HPDE6-E6E7 (cell line): ENCODE data around the gene C2orf69.

Experiments
- DNase-seq: peaks from one replicate; pipeline ENCODE4 v3.0.0; 2011; ENCODE audit warnings: missing footprints; ENCODE audit errors: extremely low spot score

Gene C2orf69

DNA sequence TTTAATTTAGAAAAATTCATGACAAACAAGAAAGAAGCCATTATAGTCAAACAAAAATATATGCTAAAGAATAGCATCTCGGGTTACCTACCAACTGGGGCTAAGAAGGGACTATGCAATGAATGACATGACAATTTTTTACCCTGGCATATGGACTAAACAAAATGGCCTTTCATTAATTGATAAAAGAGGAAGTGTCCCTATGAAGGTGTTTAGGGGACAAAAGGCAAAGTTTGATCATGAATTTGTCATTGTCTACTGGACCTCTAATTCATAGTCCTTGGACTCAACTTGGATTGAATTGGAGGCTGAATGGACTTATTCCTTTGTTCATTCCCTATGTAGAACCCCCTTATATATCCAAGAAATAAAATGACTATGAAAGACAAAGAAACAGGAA lies 57.0 kb downstream of the C2orf69 start:
- DNase-seq, result no peak

DNA sequence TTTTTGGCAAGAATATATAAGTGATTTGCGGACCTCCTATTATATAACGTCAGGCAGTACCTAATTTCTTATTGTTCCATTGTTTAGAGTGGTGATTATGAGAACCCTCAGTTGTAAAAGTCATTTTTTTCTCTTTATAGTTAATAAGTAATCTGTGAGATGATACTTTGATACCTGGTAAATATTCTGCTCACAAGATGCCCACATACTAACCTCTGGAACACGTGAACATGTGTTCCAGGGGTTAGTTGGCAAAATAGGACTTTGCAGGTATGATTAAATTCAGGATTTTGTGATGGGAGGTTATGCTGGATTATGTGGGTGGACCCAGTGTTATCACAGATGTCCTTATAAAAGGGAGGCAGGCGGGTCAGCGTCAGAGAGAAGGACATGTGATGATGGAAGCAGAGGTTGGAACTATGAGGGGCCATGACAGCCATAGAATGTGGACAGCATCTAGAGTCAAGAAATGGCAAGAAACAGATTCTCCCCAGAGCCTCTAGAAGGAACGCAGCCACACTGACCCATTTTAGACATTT lies 61.1 kb downstream of the C2orf69 start:
- DNase-seq, result no peak

DNA sequence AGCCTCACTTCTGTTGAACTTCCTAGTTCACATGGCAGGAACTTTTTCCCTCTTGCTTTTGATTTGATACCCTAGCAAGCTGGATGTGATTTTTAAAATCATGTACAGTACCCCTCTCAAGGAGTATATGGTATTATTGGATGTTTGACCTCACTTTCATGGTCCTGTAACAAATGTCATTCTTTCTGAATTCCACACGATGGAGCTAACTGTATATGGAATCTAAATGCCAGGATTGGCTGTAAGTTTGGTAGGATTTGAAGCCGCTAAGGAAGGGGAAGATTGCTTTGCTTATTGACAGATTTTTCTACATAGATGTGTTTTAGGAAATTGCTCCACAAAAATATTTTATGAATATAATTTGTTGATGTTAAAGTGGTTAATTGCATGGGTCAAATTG lies 62.6 kb downstream of the C2orf69 start:
- DNase-seq, result no peak

DNA sequence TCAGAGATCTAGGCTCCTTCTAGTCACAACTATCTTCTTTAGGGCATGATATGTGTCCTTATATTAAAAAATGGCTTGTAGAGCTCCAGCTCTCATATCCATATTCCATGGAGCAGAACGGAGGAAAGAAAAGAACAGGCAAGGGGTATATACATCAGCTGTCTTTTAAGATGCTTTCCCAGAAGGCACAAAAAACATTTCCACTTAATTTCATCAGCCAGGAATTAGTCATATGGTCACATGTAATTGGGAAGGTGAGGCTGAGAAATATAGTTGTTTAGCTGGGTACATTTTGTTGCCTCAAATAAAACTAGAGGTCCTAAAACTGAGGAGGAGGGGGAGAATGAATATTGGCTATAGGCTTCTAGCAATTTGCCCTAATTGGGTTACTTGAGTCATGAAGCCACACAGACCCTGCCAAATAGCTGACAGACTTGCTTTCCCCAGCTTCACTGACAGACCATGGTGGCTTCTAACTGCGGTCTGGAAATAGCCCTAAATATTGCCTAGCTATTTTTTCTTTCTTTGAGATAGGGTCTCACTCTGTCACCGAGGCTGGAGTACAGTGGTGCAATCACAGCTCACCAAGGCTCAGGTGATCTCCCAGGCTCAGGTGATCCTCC lies 64.3 kb downstream of the C2orf69 start:
- DNase-seq, result no peak
